ENCODE results near the gene JADE2.

The JADE2 gene

DNA sequence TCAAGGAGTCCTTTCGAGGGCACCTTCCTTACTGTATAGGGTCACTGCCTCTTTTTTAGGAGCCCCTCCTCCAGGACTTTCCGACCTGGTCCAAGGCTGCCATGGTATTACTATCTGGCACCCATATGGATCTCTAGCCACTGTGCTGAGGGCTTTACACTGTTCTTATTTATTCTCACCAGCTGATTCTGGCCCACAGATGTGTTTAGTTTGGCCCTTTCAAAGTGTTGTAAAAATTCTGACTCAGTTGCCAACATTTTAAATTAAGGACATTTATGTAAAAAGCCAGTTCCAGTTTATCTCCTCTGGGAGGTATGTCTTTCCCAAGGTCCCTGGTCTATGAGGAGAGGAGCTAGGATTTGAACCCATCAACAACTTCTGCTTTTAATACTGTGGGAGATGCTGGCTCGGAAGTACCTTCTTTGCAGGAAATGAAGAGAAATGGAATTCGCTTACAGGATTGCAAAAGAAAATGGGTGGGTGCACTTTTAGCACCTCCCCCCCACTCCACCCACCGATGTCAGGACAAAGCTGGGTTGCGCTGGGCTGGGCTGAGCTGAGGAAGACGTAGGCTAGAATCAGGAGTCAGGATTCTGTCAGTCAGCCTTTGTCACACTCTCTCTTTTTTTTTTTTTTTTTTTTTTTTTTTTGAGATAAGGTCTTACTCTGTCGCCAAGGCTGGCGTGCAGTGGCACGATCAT is 7.8 kb downstream of the JADE2 start:
- DNase-seq (ENCODE audit: low read depth), result peak; percentile 56

DNA sequence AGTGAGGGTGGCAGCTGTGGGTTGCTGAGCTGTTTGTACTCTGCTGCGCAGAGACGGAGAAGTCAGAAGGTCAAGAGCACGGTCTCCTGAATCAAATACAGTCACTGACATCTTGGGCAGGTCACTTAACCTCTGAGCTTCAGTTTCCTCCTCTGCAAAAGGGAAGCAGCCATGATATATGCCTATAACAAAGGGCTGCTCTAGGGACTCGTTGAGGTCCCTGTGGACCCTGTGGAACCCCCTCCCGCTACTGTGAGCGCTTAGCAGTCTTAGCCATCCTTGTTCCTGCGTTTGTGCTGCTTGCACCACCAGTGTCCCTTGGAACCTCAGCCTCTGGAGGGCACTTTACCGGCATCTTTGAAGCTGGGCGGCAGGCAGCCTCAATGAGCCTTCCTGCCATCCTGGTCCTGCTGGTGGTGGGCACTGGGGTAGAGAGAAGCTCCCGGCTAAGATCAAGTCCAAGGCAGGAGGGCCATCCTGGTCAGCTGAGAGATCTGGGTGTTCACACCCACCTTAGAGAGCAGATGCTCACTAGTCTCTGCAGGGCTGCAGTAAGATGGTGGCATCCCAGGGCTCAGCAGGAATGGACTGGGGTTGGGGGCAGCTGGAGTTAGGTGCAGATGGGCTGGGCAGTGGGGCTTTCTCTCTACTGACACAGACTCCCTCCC is 8.7 kb downstream of the JADE2 start:
- no peak overlapping the region for H3K4me3 ChIP-seq (ENCODE audit: low read depth, low read length)
- no peak for DNase-seq (ENCODE audit: low read depth)
- TF ChIP-seq, protein P1, sequence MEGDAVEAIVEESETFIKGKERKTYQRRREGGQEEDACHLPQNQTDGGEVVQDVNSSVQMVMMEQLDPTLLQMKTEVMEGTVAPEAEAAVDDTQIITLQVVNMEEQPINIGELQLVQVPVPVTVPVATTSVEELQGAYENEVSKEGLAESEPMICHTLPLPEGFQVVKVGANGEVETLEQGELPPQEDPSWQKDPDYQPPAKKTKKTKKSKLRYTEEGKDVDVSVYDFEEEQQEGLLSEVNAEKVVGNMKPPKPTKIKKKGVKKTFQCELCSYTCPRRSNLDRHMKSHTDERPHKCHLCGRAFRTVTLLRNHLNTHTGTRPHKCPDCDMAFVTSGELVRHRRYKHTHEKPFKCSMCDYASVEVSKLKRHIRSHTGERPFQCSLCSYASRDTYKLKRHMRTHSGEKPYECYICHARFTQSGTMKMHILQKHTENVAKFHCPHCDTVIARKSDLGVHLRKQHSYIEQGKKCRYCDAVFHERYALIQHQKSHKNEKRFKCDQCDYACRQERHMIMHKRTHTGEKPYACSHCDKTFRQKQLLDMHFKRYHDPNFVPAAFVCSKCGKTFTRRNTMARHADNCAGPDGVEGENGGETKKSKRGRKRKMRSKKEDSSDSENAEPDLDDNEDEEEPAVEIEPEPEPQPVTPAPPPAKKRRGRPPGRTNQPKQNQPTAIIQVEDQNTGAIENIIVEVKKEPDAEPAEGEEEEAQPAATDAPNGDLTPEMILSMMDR (IDR thresholded peaks at IDR 0.05; ENCODE audit: low read depth, low read length), result no peak
- TF ChIP-seq POLR2A (IDR thresholded peaks at IDR 0.05; ENCODE audit: extremely low read depth, insufficient read length) (no peak), MYC (IDR thresholded peaks at IDR 0.05; ENCODE audit: low read depth, low read length) (no peak)
- TF ChIP-seq, protein P2, sequence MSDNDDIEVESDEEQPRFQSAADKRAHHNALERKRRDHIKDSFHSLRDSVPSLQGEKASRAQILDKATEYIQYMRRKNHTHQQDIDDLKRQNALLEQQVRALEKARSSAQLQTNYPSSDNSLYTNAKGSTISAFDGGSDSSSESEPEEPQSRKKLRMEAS (IDR thresholded peaks at IDR 0.05; ENCODE audit: low read depth, low read length), result no peak

More for the DNA sequence above, 7.8 kb downstream of the JADE2 start:
- TF ChIP-seq, protein P1 (IDR thresholded peaks at IDR 0.05; ENCODE audit: low read depth, low read length), result no peak
- TF ChIP-seq POLR2A (IDR thresholded peaks at IDR 0.05; ENCODE audit: extremely low read depth, insufficient read length) (no peak), MYC (IDR thresholded peaks at IDR 0.05; ENCODE audit: low read depth, low read length) (no peak)
- TF ChIP-seq, protein P2 (IDR thresholded peaks at IDR 0.05; ENCODE audit: low read depth, low read length), result no peak
- no peak overlapping the region for H3K4me3 ChIP-seq (ENCODE audit: low read depth, low read length)

DNA sequence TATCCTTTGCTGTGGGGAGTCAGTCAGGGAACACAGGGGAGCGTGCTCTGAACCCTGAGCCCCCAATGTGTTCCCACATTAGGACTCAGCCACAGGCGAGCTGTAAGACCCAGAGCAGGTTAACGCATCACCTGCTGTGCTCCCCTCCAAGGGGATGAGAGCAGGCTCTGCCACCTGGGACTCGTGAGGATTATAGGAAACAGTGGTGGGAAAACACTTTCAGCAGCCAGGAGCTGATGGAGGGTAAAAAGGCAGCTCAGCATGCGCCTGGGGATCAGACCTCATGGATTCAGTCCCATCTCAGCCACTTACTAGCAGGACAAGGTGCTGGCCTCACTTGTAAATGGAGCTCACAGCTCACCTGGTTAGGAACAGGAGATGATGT is 9.2 kb downstream of the JADE2 start:
- TF ChIP-seq MYC (IDR thresholded peaks at IDR 0.05; ENCODE audit: low read depth, low read length) (no peak), POLR2A (IDR thresholded peaks at IDR 0.05; ENCODE audit: extremely low read depth, insufficient read length) (no peak)
- TF ChIP-seq, protein P1 (IDR thresholded peaks at IDR 0.05; ENCODE audit: low read depth, low read length), result no peak
- TF ChIP-seq, protein P2 (IDR thresholded peaks at IDR 0.05; ENCODE audit: low read depth, low read length), result no peak
- no peak for DNase-seq (ENCODE audit: low read depth)
- H3K4me3 ChIP-seq (ENCODE audit: low read depth, low read length), result no peak overlapping the region

DNA sequence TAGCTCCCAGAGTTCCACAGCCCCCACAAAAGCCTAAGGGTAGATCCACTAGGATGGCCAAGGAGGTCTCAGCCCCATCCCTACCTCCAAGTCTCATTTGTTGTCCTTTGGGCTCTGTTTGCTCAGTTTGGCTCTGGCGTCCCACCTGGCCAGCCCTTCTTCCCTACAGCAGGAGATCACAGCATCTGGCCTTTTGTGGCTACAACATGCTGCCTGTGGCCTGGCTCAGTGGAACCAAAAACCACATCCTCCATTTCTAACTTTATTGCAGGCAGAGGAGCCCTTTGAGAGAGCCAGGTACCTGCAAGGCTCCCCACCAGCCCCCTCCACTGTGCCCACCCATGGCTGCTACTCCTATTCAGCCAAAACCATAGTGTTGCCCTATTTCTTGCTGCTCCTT is 11.4 kb downstream of the JADE2 start:
- peak; percentile 38 for DNase-seq (ENCODE audit: low read depth)
- H3K4me3 ChIP-seq (ENCODE audit: low read depth, low read length), result no peak overlapping the region
- TF ChIP-seq, protein P2 (IDR thresholded peaks at IDR 0.05; ENCODE audit: low read depth, low read length), result no peak
- TF ChIP-seq, protein P1 (IDR thresholded peaks at IDR 0.05; ENCODE audit: low read depth, low read length), result no peak
- TF ChIP-seq MYC (IDR thresholded peaks at IDR 0.05; ENCODE audit: low read depth, low read length) (no peak), POLR2A (IDR thresholded peaks at IDR 0.05; ENCODE audit: extremely low read depth, insufficient read length) (no peak)

DNA sequence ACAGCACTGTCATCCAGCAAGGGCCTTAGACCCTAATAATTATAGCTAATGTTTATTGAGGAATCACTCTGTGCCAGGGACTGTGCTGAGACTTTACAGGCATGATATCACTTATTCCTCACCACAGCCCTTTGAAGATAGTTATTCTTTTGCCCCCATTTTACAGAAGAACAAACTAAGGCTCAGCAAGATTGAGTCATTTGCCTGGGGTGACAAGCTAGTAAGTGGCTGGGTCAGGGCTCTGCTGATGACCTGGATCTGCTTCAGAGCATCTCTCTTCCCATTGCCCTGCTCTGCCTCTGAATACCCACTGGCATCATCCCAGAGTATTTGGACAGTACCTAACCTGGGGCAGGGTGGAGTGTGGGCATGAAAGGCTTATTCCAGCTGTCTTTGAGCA is 11.8 kb downstream of the JADE2 start:
- H3K4me3 ChIP-seq (ENCODE audit: low read depth, low read length), result no peak overlapping the region
- no peak for DNase-seq (ENCODE audit: low read depth)
- TF ChIP-seq MYC (IDR thresholded peaks at IDR 0.05; ENCODE audit: low read depth, low read length) (no peak), POLR2A (IDR thresholded peaks at IDR 0.05; ENCODE audit: extremely low read depth, insufficient read length) (no peak)
- TF ChIP-seq, protein P2 (IDR thresholded peaks at IDR 0.05; ENCODE audit: low read depth, low read length), result no peak
- TF ChIP-seq, protein P1 (IDR thresholded peaks at IDR 0.05; ENCODE audit: low read depth, low read length), result no peak

Data from NB4 (cell line).